ENCODE measurements around the gene EAF1.

The EAF1 gene

DNA sequence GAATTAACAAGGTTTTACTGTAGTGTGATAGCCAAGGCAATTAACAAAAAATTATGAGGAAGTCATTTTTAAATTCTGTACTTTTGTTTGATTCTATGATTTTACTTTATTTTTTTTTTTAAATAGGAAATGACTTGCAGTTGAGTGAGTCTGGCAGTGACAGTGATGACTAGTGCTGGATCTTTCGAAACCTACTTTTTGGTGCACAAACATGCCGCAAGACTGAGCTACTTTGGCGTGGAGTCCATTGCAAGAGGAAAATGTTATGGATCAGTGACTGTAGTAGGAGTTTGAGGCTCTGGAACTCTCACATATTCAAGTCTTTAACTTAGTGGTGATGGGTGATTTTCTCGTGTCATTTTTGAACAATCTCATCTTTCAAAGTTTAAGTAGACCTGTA is 11.6 kb downstream of the EAF1 start:
- no peak for TF ChIP-seq ZNF433 (tag by site-specific recombination; IDR thresholded peaks at IDR 0.05; ENCODE audit: low read depth)
- no peak for TF ChIP-seq ZNF48 (tag by site-specific recombination; IDR thresholded peaks at IDR 0.05)
- TF ChIP-seq, protein P1, sequence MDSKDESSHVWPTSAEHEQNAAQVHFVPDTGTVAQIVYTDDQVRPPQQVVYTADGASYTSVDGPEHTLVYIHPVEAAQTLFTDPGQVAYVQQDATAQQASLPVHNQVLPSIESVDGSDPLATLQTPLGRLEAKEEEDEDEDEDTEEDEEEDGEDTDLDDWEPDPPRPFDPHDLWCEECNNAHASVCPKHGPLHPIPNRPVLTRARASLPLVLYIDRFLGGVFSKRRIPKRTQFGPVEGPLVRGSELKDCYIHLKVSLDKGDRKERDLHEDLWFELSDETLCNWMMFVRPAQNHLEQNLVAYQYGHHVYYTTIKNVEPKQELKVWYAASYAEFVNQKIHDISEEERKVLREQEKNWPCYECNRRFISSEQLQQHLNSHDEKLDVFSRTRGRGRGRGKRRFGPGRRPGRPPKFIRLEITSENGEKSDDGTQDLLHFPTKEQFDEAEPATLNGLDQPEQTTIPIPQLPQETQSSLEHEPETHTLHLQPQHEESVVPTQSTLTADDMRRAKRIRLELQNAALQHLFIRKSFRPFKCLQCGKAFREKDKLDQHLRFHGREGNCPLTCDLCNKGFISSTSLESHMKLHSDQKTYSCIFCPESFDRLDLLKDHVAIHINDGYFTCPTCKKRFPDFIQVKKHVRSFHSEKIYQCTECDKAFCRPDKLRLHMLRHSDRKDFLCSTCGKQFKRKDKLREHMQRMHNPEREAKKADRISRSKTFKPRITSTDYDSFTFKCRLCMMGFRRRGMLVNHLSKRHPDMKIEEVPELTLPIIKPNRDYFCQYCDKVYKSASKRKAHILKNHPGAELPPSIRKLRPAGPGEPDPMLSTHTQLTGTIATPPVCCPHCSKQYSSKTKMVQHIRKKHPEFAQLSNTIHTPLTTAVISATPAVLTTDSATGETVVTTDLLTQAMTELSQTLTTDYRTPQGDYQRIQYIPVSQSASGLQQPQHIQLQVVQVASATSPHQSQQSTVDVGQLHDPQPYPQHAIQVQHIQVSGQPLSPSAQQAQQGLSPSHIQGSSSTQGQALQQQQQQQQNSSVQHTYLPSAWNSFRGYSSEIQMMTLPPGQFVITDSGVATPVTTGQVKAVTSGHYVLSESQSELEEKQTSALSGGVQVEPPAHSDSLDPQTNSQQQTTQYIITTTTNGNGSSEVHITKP (tag by site-specific recombination; IDR thresholded peaks at IDR 0.05) = no peak
- no peak for TF ChIP-seq ZFP3 (tag by site-specific recombination; IDR thresholded peaks at IDR 0.05; ENCODE audit: low read depth)
- no peak for TF ChIP-seq ZNF747 (tag by site-specific recombination; IDR thresholded peaks at IDR 0.05)
- TF ChIP-seq ZNF596 (tag by site-specific recombination; IDR thresholded peaks at IDR 0.05) = no peak
- TF ChIP-seq ZNF114 (tag by site-specific recombination; IDR thresholded peaks at IDR 0.05) = no peak
- TF ChIP-seq REPIN1 (tag by site-specific recombination; IDR thresholded peaks at IDR 0.05; ENCODE audit: low read depth) = no peak
- TF ChIP-seq ZNF843 (tag by site-specific recombination; IDR thresholded peaks at IDR 0.05) = no peak
- TF ChIP-seq, protein P2, sequence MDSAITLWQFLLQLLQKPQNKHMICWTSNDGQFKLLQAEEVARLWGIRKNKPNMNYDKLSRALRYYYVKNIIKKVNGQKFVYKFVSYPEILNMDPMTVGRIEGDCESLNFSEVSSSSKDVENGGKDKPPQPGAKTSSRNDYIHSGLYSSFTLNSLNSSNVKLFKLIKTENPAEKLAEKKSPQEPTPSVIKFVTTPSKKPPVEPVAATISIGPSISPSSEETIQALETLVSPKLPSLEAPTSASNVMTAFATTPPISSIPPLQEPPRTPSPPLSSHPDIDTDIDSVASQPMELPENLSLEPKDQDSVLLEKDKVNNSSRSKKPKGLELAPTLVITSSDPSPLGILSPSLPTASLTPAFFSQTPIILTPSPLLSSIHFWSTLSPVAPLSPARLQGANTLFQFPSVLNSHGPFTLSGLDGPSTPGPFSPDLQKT (IDR thresholded peaks at IDR 0.05; ENCODE audit: borderline replicate concordance, low read depth, low read length) = no peak
- TF ChIP-seq ZNF626 (tag by site-specific recombination; IDR thresholded peaks at IDR 0.05) = no peak
- no peak overlapping the region for H3K4me3 ChIP-seq (ENCODE audit: low read depth, low read length)
- POLR2A ChIA-PET = no interaction called here
- no peaks in the 10 kb centered on the region for H3K4me1 ChIP-seq (ENCODE audit: control insufficient read depth, insufficient read depth, low read length)
- H3K9me3 ChIP-seq (ENCODE audit: control insufficient read depth, insufficient read depth, low read depth, low read length) = no peaks in the 10 kb centered on the region
- CTCF ChIA-PET = interaction anchor here (0.6 kb wide), 2 partner anchors 34 to 118 kb away, joined by 3 to 6 read pairs; no protein-coding TSS in a partner anchor
- H3K36me3 ChIP-seq (ENCODE audit: control insufficient read depth in 2 of 2, insufficient read depth in 1 of 2, low read length in 2 of 2) = peaks cover 74 to 97% of the 10 kb centered on the region in 2 experiments
- no peak overlapping the region for H3K27ac ChIP-seq (ENCODE audit: extremely low read depth, low read depth, low read length)

DNA sequence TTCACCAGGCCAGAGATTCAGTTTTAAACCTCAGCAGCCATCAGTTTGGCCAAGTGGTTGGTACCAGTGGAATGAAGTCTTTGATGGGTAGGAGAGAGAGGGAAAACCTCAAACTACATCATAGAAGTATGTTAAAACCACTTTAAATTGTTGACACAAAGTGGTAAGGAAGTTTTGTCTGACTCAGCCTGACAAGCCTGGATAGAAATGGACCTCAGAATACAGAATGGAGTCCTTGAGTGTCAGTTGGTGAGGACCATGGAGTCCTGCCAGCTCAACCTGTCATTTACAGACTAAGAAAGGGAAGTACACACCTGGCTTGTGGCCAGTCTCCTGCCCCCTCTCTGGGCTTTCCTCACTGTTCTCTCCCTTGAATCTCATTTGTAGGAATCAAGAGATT is 12.1 kb downstream of the EAF1 start:
- TF ChIP-seq ZNF423 (tag by site-specific recombination; IDR thresholded peaks at IDR 0.05) (no peak), ZNF626 (tag by site-specific recombination; IDR thresholded peaks at IDR 0.05) (no peak), FEZF1 (tag by site-specific recombination; IDR thresholded peaks at IDR 0.05) (no peak)
- Histone ChIP-seq H3K36me3 (ENCODE audit: control insufficient read depth in 2 of 2, insufficient read depth in 1 of 2, low read length in 2 of 2) (peaks cover 69 to 94% of the 10 kb centered on the region in 2 experiments), H3K27ac (ENCODE audit: extremely low read depth, low read depth, low read length) (no peak overlapping the region), H3K4me3 (ENCODE audit: low read depth, low read length) (no peak overlapping the region), H3K4me1 (ENCODE audit: control insufficient read depth, insufficient read depth, low read length) (no peaks in the 10 kb centered on the region), H3K9me3 (ENCODE audit: control insufficient read depth, insufficient read depth, low read depth, low read length) (no peaks in the 10 kb centered on the region)
- POLR2A ChIA-PET = no interaction called here
- CTCF ChIA-PET = interaction anchor here (0.5 to 0.6 kb wide), 2 partner anchors 10 to 118 kb away, joined by 3 read pairs; no protein-coding TSS in a partner anchor

GRCh38 chr3:15440891-15441290 is 13.5 kb downstream of the EAF1 start:
- no peak overlapping the region for H3K4me3 ChIP-seq (ENCODE audit: low read depth, low read length)
- ChIA-PET CTCF (no interaction called here), POLR2A (no interaction called here)
- H3K36me3 ChIP-seq (ENCODE audit: control insufficient read depth in 2 of 2, insufficient read depth in 1 of 2, low read length in 2 of 2) = peaks cover 55 to 80% of the 10 kb centered on the region in 2 experiments
- no peaks in the 10 kb centered on the region for H3K9me3 ChIP-seq (ENCODE audit: control insufficient read depth, insufficient read depth, low read depth, low read length)
- no peaks in the 10 kb centered on the region for H3K4me1 ChIP-seq (ENCODE audit: control insufficient read depth, insufficient read depth, low read length)
- H3K27ac ChIP-seq (ENCODE audit: extremely low read depth, low read depth, low read length) = no peak overlapping the region
- no peak for TF ChIP-seq ZNF426 (tag by site-specific recombination; IDR thresholded peaks at IDR 0.05)
- TF ChIP-seq, protein P3, sequence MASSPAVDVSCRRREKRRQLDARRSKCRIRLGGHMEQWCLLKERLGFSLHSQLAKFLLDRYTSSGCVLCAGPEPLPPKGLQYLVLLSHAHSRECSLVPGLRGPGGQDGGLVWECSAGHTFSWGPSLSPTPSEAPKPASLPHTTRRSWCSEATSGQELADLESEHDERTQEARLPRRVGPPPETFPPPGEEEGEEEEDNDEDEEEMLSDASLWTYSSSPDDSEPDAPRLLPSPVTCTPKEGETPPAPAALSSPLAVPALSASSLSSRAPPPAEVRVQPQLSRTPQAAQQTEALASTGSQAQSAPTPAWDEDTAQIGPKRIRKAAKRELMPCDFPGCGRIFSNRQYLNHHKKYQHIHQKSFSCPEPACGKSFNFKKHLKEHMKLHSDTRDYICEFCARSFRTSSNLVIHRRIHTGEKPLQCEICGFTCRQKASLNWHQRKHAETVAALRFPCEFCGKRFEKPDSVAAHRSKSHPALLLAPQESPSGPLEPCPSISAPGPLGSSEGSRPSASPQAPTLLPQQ (tag by site-specific recombination; IDR thresholded peaks at IDR 0.05) = no peak
- TF ChIP-seq, protein P4, sequence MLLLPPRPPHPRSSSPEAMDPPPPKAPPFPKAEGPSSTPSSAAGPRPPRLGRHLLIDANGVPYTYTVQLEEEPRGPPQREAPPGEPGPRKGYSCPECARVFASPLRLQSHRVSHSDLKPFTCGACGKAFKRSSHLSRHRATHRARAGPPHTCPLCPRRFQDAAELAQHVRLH (tag by site-specific recombination; IDR thresholded peaks at IDR 0.05) = no peak
- TF ChIP-seq ZNF2 (tag by site-specific recombination; IDR thresholded peaks at IDR 0.05) = no peak
- no peak for TF ChIP-seq ZNF701 (tag by site-specific recombination; IDR thresholded peaks at IDR 0.05)
- no peak for TF ChIP-seq ZNF175 (tag by site-specific recombination; IDR thresholded peaks at IDR 0.05)
- no peak for TF ChIP-seq ZNF791 (tag by site-specific recombination; IDR thresholded peaks at IDR 0.05)
- no peak for TF ChIP-seq BCL11B (tag by site-specific recombination; IDR thresholded peaks at IDR 0.05; ENCODE audit: low read depth)
- no peak for TF ChIP-seq SP3 (tag by site-specific recombination; IDR thresholded peaks at IDR 0.05)
- no peak for TF ChIP-seq ZNF214 (tag by site-specific recombination; IDR thresholded peaks at IDR 0.05; ENCODE audit: borderline replicate concordance)
- no peak for TF ChIP-seq ZNF18 (tag by site-specific recombination; IDR thresholded peaks at IDR 0.05)
- TF ChIP-seq KLF7 (tag by site-specific recombination; IDR thresholded peaks at IDR 0.05; ENCODE audit: borderline replicate concordance) = no peak
